H1 (cell line): Measurements from ENCODE around the gene SRRM4. TPM values are rescaled to one million over a fixed set of nuclear protein-coding genes. Genes with fewer than 3 reads are reported as not detected.

ENCODE experiments used
- CTCF ChIA-PET: fragments of 300-600 bp; sonication (Branson Sonifier 250); formaldehyde crosslinking; loops from one replicate; lab custom pipeline; 2021; ENCODE audit not compliant: partially characterized antibody; lab: Charles Lee
- POLR2A ChIA-PET: fragments of 300-600 bp; sonication (Branson Sonifier 250); formaldehyde crosslinking; loops from one replicate; lab custom pipeline; 2021; ENCODE audit warnings: inconsistent platforms; ENCODE audit not compliant: partially characterized antibody; lab: Charles Lee
- DNase-seq, 2 experiments: peaks; one replicate each; pipeline versions ENCODE4 v3.0.0 to v3.0.0-alpha.2; 2010 to 2022; ENCODE audit warnings: low spot score in 2 of 2, low read depth in 1 of 2, mixed read lengths in 1 of 2
- FAIRE-seq: peaks from 2 replicates; lab custom pipeline; 2011; peaks lifted over from hg19 to GRCh38; lab: Jason Lieb, UNC
- H2AFZ ChIP-seq: 2 replicates; pipeline ENCODE4 v1.8.1; 2012; ENCODE audit warnings: low read length, inconsistent platforms
- H2AK5ac ChIP-seq: 2 replicates; pipeline ENCODE4 v1.6.1; 2013; ENCODE audit warnings: low read depth, low read length
- H2BK120ac ChIP-seq: replicated peaks from 2 replicates; pipeline ENCODE3; 2013; ENCODE audit warnings: low read depth, low read length, inconsistent platforms
- H2BK12ac ChIP-seq: 2 replicates; pipeline ENCODE4 v1.6.1; 2013; ENCODE audit warnings: low read depth, low read length
- H2BK15ac ChIP-seq: 2 replicates; pipeline ENCODE4 v1.6.1; 2013; ENCODE audit warnings: low read length
- H2BK20ac ChIP-seq: 2 replicates; pipeline ENCODE4 v1.6.1; 2013; ENCODE audit warnings: low read length
- H2BK5ac ChIP-seq: 2 replicates; pipeline ENCODE4 v1.6.1; 2013; ENCODE audit warnings: low read depth, low read length
- H3K14ac ChIP-seq: 2 replicates; pipeline ENCODE4 v1.6.1; 2013; ENCODE audit warnings: inconsistent platforms; ENCODE audit not compliant: insufficient read length
- H3K18ac ChIP-seq: 2 replicates; pipeline ENCODE4 v1.6.1; 2013; ENCODE audit warnings: low read length; ENCODE audit errors: extremely low read depth
- H3K23ac ChIP-seq: 2 replicates; pipeline ENCODE4 v1.6.1; 2013; ENCODE audit warnings: inconsistent platforms; ENCODE audit not compliant: insufficient read length
- H3K23me2 ChIP-seq: 2 replicates; pipeline ENCODE4 v1.6.1; 2013; ENCODE audit warnings: low read depth, low read length
- H3K27ac ChIP-seq: 2 replicates; pipeline ENCODE4 v1.6.1; 2011; ENCODE audit warnings: low read depth, low read length, inconsistent platforms
- H3K27me3 ChIP-seq, 4 experiments: replicated peaks in 1 of 4; 1 replicate in 1 of 4; 2 replicates in 3 of 4; pipeline versions ENCODE4 v1.6.1 to v1.8.1; 2011 to 2013; ENCODE audit warnings: low read length in 3 of 4, mild to moderate bottlenecking in 3 of 4, inconsistent platforms in 2 of 4, mixed read lengths in 2 of 4, moderate library complexity in 1 of 4; ENCODE audit not compliant: control insufficient read depth in 3 of 4, insufficient read depth in 3 of 4; ENCODE audit errors: extremely low read depth in 1 of 4
- H3K36me3 ChIP-seq, 4 experiments: 2 replicates each; pipeline versions ENCODE4 v1.6.1 to v1.8.1; 2011 to 2013; ENCODE audit warnings: mild to moderate bottlenecking in 4 of 4, low read length in 3 of 4, moderate library complexity in 2 of 4, control low read depth in 1 of 4, inconsistent platforms in 1 of 4; ENCODE audit not compliant: insufficient read depth in 4 of 4, control insufficient read depth in 2 of 4
- H3K4ac ChIP-seq: replicated peaks from 2 replicates; pipeline ENCODE3; 2013; ENCODE audit warnings: low read length, low read depth, mixed read lengths, inconsistent platforms; ENCODE audit not compliant: insufficient read length
- H3K4me1 ChIP-seq, 4 experiments: replicated peaks in 1 of 4; 1 replicate in 1 of 4; 2 replicates in 3 of 4; pipeline versions ENCODE4 v1.6.1 to v1.8.1; 2011 to 2013; ENCODE audit warnings: low read length in 3 of 4, inconsistent platforms in 2 of 4, mixed read lengths in 1 of 4; ENCODE audit not compliant: insufficient read depth in 4 of 4, control insufficient read depth in 3 of 4
- H3K4me2 ChIP-seq, 2 experiments: 2 replicates each; pipeline versions ENCODE4 v1.6.1 to v1.8.1; 2011 to 2013; ENCODE audit warnings: low read depth in 2 of 2, low read length in 2 of 2, control low read depth in 1 of 2, inconsistent platforms in 1 of 2, mild to moderate bottlenecking in 1 of 2; ENCODE audit not compliant: insufficient read depth in 1 of 2
- H3K4me3 ChIP-seq, 4 experiments: fragments of 200-600, 300-600 bp in 1 of 4; sonication (generic), shearing (Covaris generic), sonication (Bioruptor Twin) in 1 of 4; 2 replicates each; pipeline versions ENCODE4 v1.5.1 to v1.8.1; 2011 to 2016; ENCODE audit warnings: low read length in 4 of 4, low read depth in 3 of 4, control low read depth in 2 of 4, inconsistent platforms in 2 of 4, mild to moderate bottlenecking in 2 of 4, mixed read lengths in 1 of 4, moderate library complexity in 1 of 4; ENCODE audit not compliant: insufficient read depth in 2 of 4; ENCODE audit errors: extremely low read depth in 1 of 4
- H3K56ac ChIP-seq: replicated peaks from 2 replicates; pipeline ENCODE3; 2013; ENCODE audit warnings: low read depth, mild to moderate bottlenecking, mixed read lengths, low read length, inconsistent platforms; ENCODE audit not compliant: insufficient read length
- H3K79me1 ChIP-seq: 2 replicates; pipeline ENCODE4 v1.6.1; 2013; ENCODE audit warnings: low read depth, low read length, control low read depth
- H3K79me2 ChIP-seq, 2 experiments: 2 replicates each; pipeline versions ENCODE4 v1.6.1 to v1.8.1; 2012 to 2013; ENCODE audit warnings: low read length in 2 of 2, mild to moderate bottlenecking in 2 of 2, inconsistent platforms in 1 of 2; ENCODE audit not compliant: insufficient read depth in 2 of 2, control insufficient read depth in 1 of 2
- H3K9ac ChIP-seq, 4 experiments: replicated peaks in 1 of 4; 1 replicate in 1 of 4; 2 replicates in 3 of 4; pipeline versions ENCODE4 v1.6.1 to v1.8.1; 2011 to 2013; ENCODE audit warnings: low read depth in 3 of 4, low read length in 3 of 4, control low read depth in 2 of 4, mild to moderate bottlenecking in 2 of 4, moderate library complexity in 2 of 4, inconsistent platforms in 1 of 4; ENCODE audit errors: extremely low read depth in 1 of 4
- H3K9me3 ChIP-seq, 2 experiments: 2 replicates each; pipeline versions ENCODE4 v1.6.1 to v1.8.1; 2012 to 2013; ENCODE audit warnings: mild to moderate bottlenecking in 2 of 2, moderate library complexity in 2 of 2, control low read depth in 1 of 2, inconsistent platforms in 1 of 2, low read depth in 1 of 2, low read length in 1 of 2, mixed read lengths in 1 of 2; ENCODE audit not compliant: insufficient read depth in 2 of 2
- H4K20me1 ChIP-seq, 2 experiments: replicated peaks in 1 of 2; 2 replicates each; pipeline versions ENCODE3 to v1.8.1; 2011 to 2013; ENCODE audit warnings: inconsistent platforms in 2 of 2, low read length in 2 of 2, mild to moderate bottlenecking in 1 of 2; ENCODE audit not compliant: insufficient read depth in 2 of 2, control insufficient read depth in 1 of 2
- H4K5ac ChIP-seq: 2 replicates; pipeline ENCODE4 v1.6.1; 2013; ENCODE audit warnings: low read length, low read depth, mixed read lengths, inconsistent platforms; ENCODE audit not compliant: insufficient read length
- H4K8ac ChIP-seq: 2 replicates; pipeline ENCODE4 v1.8.0; 2013; ENCODE audit warnings: mild to moderate bottlenecking, moderate library complexity, low read length, inconsistent platforms; ENCODE audit not compliant: insufficient read depth; ENCODE audit errors: extremely low read depth
- H4K91ac ChIP-seq: replicated peaks from 2 replicates; pipeline ENCODE3; 2013; ENCODE audit warnings: low read length, mixed read lengths, inconsistent platforms; ENCODE audit not compliant: insufficient read length
- ASH2L ChIP-seq: fragments of 200-600, 300-600 bp; sonication (generic); IDR thresholded peaks from one replicate; pipeline ENCODE4 v1.7.1; 2017; ENCODE audit warnings: low read length
- BRCA1 ChIP-seq: IDR thresholded peaks from 2 replicates; pipeline ENCODE4 v1.6.1; 2012; ENCODE audit warnings: low read depth, low read length, improper control_type of control experiment
- CHD2 ChIP-seq: IDR thresholded peaks from 2 replicates; pipeline ENCODE4 v1.6.1; 2012; ENCODE audit warnings: low read length, improper control_type of control experiment
- E2F6 ChIP-seq: IDR thresholded peaks from 2 replicates; pipeline ENCODE4 v1.6.1; 2012; ENCODE audit warnings: inconsistent platforms
- FOSL1 ChIP-seq: IDR thresholded peaks from 2 replicates; pipeline ENCODE4 v1.6.1; 2011; ENCODE audit warnings: mild to moderate bottlenecking, low read depth, low read length, moderate library complexity; ENCODE audit not compliant: insufficient read depth
- GABPA ChIP-seq: IDR thresholded peaks from 2 replicates; pipeline ENCODE4 v1.6.1; 2011; ENCODE audit warnings: mild to moderate bottlenecking, low read length, moderate library complexity, borderline replicate concordance; ENCODE audit not compliant: insufficient read depth
- HDAC6 ChIP-seq: IDR thresholded peaks from one replicate; pipeline ENCODE4 v1.7.1; 2012; ENCODE audit warnings: low read depth, mild to moderate bottlenecking, inconsistent platforms, low read length, moderate library complexity
- JUN ChIP-seq: IDR thresholded peaks from 2 replicates; pipeline ENCODE4 v1.6.1; 2011; ENCODE audit warnings: low read depth, mild to moderate bottlenecking, improper control_type of control experiment, low read length
- JUND ChIP-seq: IDR thresholded peaks from 2 replicates; pipeline ENCODE4 v1.6.1; 2011; ENCODE audit warnings: mild to moderate bottlenecking, improper control_type of control experiment, low read length
- RBBP5 ChIP-seq: IDR thresholded peaks from 2 replicates; pipeline ENCODE4 v1.7.1; 2012; ENCODE audit warnings: low read depth, mild to moderate bottlenecking, inconsistent platforms, low read length, moderate library complexity, borderline replicate concordance
- RXRA ChIP-seq: IDR thresholded peaks from 2 replicates; pipeline ENCODE4 v1.6.1; 2011; ENCODE audit warnings: low read depth, mild to moderate bottlenecking, low read length, moderate library complexity; ENCODE audit not compliant: insufficient read depth
- SIN3A ChIP-seq, 2 experiments: IDR thresholded peaks in 1 of 2; conservative IDR thresholded peaks in 1 of 2; 2 replicates each; pipeline ENCODE4 v1.6.1; 2011 to 2012; ENCODE audit warnings: low read length in 2 of 2, improper control_type of control experiment in 1 of 2, low read depth in 1 of 2, mild to moderate bottlenecking in 1 of 2
- SP2 ChIP-seq: IDR thresholded peaks from 2 replicates; pipeline ENCODE4 v1.6.1; 2012; ENCODE audit warnings: mild to moderate bottlenecking, low read length, inconsistent platforms
- TAF1 ChIP-seq: IDR thresholded peaks from 2 replicates; pipeline ENCODE4 v1.6.1; 2011; ENCODE audit warnings: mild to moderate bottlenecking, low read depth, low read length
- YY1 ChIP-seq: IDR thresholded peaks from 2 replicates; pipeline ENCODE4 v1.6.1; 2011; ENCODE audit warnings: low read depth, mild to moderate bottlenecking, low read length
- WGBS, 2 experiments: shearing (Covaris generic) in 1 of 2; methylation state at CpG; one replicate each; pipeline versions ENCODE4 v1.1.6 to v1.1.7; 2013 to 2015; ENCODE audit warnings: low lambda C conversion rate in 2 of 2, mixed read lengths in 2 of 2, inconsistent platforms in 1 of 2, low coverage in 1 of 2, missing lambda C conversion rate in 1 of 2; ENCODE audit not compliant: insufficient replicate concordance in 2 of 2, insufficient coverage in 1 of 2, insufficient read length in 1 of 2; ENCODE audit errors: extremely low coverage in 1 of 2, missing lambda C conversion rate in 1 of 2; 5-methylcytosine and 5-hydroxymethylcytosine counted together
- polyA plus RNA-seq, 7 experiments: library from polyadenylated mRNA; depleted of rRNA in 3 of 7; stranded (reverse) in 5 of 7; unstranded in 2 of 7; fragments of >200 nt in 5 of 7; fragments of 200-250 nt in 2 of 7; gene quantifications; 1 replicate in 5 of 7; 2 replicates in 1 of 7; 4 replicates in 1 of 7; pipeline versions ENCODE4 v1.2.1 to v1.2.3, GENCODE V29; 2011 to 2013; ENCODE audit warnings: missing spikeins in 2 of 7, mixed read lengths in 2 of 7
- total RNA-seq: library from RNA; stranded (reverse); fragmentation: NEBNext Ultra II Directional; extraction: Animal tissue kit (Norgen Biotek cat#: 25700); gene quantifications from 2 replicates; pipeline ENCODE4 v1.2.1, GENCODE V29; 2021

The SRRM4 gene
- total and polyA plus RNA-seq, 2 of the 8 experiments (the other 6 are each of a cell fraction or from before 2014, with no cell fraction given), result 0.53 to 1.1 TPM

GRCh38 chr12:119044094-119044493, 62.8 kb downstream of the SRRM4 start:
- Histone ChIP-seq H3K9ac (no peak overlapping the region), H3K23ac (no peak overlapping the region), H2AK5ac (no peak overlapping the region), H2BK120ac (no peak overlapping the region), H2BK15ac (no peak overlapping the region), H3K23me2 (peaks cover 3% of the 10 kb centered on the region; the same call in 1 of the 2 replicates), H3K36me3 (no peaks in the 10 kb centered on the region), H3K4me3 (no peak overlapping the region), H3K27ac (no peak overlapping the region), H2BK5ac (no peak overlapping the region), H2AFZ (no peak overlapping the region), H4K20me1 (no peaks in the 10 kb centered on the region), H4K91ac (no peak overlapping the region), H3K4ac (no peak overlapping the region), H2BK12ac (no peak overlapping the region), H3K27me3 (no peaks in the 10 kb centered on the region), H3K14ac (no peak overlapping the region), H4K5ac (no peak overlapping the region), H2BK20ac (no peak overlapping the region), H3K79me2 (no peaks in the 10 kb centered on the region), H3K4me2 (no peak overlapping the region), H3K9me3 (no peaks in the 10 kb centered on the region), H3K4me1 (no peaks in the 10 kb centered on the region), H3K56ac (no peak overlapping the region), H4K8ac (no peak overlapping the region), H3K18ac (no peak overlapping the region), H3K79me1 (no peaks in the 10 kb centered on the region)
- WGBS, 2 experiments, result 87% methylated on average over 4 of the region's 6 CpGs; no CpG with 5 or more reads in 1 of the 2 experiments
- FAIRE-seq (no peak), DNase-seq (no peak)
- ChIA-PET CTCF (interaction anchor here (0.7 to 5.1 kb wide), 4 partner anchors 7 to 401 kb away, joined by 3 to 33 read pairs (median 4); no protein-coding TSS in a partner anchor), POLR2A (interaction anchor here (0.7 kb wide), 1 partner anchor 270 kb away, joined by 3 read pairs; no protein-coding TSS in a partner anchor)
- no peak for TF ChIP-seq RBBP5
- no peak for TF ChIP-seq CHD2
- TF ChIP-seq JUND, result no peak
- no peak for TF ChIP-seq HDAC6
- no peak for TF ChIP-seq YY1
- TF ChIP-seq E2F6, result no peak
- TF ChIP-seq SP2, result no peak
- no peak for TF ChIP-seq JUN
- no peak for TF ChIP-seq FOSL1
- no peak for TF ChIP-seq RXRA
- TF ChIP-seq ASH2L, result no peak
- TF ChIP-seq GABPA, result no peak
- TF ChIP-seq TAF1, result no peak
- no peak for TF ChIP-seq BRCA1
- no peak for TF ChIP-seq SIN3A (conservative IDR thresholded peaks at IDR 0.05 in 1 of 2, IDR thresholded peaks at IDR 0.05 in 1 of 2; ENCODE audit: low read depth in 1 of 2, low read length in 2 of 2)
